NCI-H2227 (cell line): ENCODE data around the gene RNF130.
"Not testable (repeated sequence)": the region's sequence is repeated elsewhere in the genome, so short reads cannot be mapped to it uniquely, and the experiment has no call there.

Experiments used
- DNase-seq: peaks from one replicate; lab custom pipeline; 2025; ENCODE audit not compliant: unreplicated experiment; lab: John Stamatoyannopoulos, UW

Gene RNF130

GRCh38 chr5:180026320-180026719, 45.2 kb downstream of the RNF130 start:
- no peak for DNase-seq

- DNase-seq, result no peak
Observed at GRCh38 chr5:180021900-180022299, 49.7 kb downstream of the RNF130 start.

DNA sequence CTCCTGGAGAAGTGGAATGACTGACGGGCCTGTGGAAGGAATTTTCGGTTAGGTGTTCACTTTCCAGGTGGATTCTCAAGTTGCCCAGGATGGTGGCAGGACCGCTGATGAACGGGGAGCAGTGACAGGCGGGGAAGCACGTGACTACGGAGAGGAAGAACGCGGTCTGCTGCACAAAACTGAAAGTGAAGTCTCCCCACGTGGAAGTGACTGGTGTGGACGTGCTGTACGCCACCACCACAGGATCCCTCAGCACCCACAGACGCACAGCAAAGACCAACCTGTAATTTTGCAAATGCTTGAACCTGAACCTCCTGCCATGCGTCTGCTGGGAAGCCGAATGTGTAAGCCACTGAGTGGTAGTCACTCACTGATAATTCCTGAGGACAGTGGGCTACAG, 51.4 kb downstream of the RNF130 start:
- DNase-seq, result no peak

DNA sequence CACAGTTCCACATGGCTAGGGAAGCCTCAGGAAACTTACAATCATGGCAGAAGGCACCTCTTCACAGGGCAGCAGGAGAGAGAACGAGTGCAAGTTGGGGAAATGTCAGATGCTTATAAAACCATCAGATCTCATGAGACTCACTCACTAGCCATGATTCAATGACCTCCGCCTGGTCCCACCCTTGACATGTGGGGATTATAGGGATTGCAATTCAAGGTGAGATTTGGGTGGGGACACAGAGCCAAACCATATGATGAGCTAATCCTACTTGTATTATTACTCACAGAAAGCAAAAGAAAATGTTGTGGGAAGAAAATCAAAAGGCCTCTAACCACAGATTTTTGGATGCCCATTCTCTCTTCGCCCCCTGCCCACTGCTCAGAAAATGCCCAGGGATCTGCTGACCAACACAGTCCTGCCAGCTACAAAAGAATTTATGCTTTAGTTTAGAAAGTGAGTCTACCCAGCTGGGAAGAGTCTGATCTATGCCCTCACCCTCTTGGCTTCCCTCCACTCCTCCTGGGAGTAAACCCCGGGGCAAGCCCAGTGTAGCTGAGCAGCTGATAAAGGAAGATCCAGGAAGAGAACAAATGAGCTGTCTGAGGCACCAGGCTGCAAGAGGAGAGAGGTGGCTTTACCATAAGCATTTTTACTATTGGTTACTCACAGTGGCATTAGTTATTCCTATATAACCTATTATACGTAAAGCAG, 53.1 kb downstream of the RNF130 start:
- no peak for DNase-seq

GRCh38 chr5:180015523-180015922, 56.0 kb downstream of the RNF130 start:
- not testable (repeated sequence) for DNase-seq

DNA sequence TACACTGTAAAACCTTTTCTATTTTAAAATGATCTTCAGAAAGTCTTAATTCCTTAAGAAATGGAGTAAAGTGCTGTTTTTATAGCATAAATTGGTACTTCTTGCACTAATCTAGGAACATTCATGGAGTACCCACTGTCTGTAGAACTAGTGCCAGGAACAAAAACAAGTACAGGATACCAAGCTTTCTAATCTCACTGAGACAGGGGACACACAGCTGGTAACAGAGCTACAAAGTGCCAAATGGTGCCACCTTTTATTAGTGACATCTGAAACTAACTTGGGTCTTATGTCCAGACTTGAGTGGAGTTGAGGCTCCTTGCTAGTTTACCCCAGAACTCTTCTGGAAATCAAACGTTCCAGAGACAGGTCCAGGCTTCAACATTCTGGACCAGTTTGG, 57.9 kb downstream of the RNF130 start:
- no peak for DNase-seq

DNA sequence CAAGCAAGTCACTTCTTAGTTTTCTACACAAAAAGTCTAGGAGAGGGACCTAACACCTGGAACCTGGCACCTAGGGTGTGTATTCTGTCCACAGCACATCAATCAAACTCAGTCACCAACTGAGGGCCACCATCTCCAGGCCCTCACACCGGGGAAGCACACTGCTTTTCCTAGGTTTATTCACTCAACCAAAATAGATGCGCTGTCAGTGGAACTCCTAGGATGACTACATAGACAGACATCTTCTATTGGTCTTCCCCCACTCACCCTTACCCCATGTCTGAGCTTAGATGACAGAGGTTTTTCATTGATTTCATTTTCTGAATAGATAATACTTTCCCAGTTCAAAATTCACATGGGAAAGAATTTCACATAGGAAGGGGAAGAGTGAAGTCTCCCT, 59.2 kb downstream of the RNF130 start:
- DNase-seq, result no peak

DNA sequence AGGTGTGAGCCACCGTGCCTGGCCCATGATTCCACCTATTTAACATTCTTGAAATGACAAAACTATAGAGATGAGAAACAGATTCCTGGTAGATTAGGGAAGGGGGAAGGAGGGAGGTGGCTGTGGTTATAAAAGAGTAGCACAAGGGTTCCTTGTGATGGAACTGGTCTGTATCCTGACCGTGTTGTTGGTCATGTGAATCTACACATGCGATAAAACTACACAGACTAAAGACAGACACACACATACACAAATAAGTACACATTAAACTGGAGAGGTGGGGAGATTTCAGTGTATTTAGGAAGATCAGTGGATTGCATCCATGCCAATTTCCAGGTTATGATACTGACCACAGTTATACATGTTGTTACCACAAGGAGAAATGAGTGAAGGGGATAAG, 60.9 kb downstream of the RNF130 start:
- no peak for DNase-seq

DNA sequence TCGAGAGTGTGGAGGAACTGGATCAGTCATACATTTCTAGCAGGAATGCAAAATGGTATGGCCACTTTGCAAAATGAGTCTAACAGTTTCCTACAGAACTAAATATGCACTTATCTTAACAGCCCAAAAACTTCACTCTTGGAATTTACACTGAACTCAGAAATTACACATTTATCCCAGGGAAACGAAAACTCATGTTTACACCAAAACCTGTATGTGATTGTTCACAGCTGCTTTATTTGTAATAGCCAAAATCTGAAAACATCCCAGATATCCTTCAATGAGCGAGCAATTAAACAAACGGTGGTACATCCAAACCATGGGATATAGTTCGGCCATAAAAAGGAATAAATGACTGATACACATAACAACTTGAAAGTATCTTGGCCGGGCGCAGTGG, 62.0 kb downstream of the RNF130 start:
- DNase-seq, result no peak

GRCh38 chr5:180008433-180008832, 63.1 kb downstream of the RNF130 start:
- no peak for DNase-seq

DNA sequence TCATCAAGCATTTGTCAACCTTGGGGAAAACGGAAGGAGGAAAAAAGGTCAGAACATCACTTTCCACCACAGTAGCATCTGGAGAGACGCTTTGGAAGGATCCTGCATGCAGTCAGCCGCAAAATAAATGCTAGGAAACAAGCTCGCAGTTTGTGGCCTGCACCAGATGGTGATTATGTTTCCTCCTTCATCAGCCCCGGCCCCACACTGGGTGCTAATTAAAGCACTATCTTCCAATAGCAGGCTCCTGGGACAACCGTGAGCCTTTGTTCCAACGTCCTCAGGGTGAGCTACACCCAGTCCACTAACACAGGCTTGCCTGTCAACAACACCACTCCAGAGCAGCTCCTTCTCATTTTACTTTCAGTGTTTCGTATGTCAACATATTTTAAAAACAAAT, 64.0 kb downstream of the RNF130 start:
- DNase-seq, result peak; percentile 2

DNA sequence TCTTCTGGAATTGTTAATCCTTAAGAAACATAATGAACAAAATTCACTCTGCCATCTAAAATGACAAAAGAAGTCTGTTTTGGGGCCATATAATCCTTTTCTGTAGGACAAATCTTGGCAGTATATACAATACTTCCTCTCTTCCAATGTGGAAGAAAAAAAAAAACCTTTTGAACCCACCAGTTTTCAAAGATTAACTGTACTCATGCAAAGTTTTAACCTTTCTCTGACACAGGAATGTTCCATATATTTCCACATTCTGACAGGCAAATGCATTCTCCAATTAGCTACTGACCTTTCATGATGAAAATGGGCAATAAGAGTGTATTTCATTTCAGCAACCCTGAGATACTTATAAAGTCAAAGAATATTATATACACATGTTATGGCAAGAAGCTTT, 65.4 kb downstream of the RNF130 start:
- no peak for DNase-seq

DNA sequence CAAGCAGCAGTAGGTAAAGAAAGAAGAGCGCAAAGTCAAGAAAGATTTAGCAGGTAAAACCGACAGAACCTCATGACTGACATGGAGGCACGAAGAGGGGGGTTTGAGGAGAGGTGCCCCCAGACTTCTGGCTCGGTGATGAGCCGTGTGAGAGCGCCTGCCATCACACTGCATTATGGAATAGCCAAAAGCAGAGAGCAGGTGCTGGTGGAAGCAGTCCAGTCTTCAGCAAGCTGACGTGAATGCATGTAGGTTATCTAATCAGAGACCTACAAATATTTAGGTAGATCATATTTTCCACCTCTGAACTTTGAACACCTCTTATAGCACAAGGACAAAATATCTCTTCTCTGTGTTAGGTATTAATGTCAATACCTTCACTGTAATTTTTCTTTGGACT, 68.4 kb downstream of the RNF130 start:
- no peak for DNase-seq

- no peak for DNase-seq
Observed at GRCh38 chr5:180001742-180002141, 69.8 kb downstream of the RNF130 start.

GRCh38 chr5:180001136-180001535, 70.4 kb downstream of the RNF130 start:
- DNase-seq, result no peak

- DNase-seq, result no peak
Observed at GRCh38 chr5:179998485-179998884, 73.1 kb downstream of the RNF130 start.

- DNase-seq, result no peak
Observed at GRCh38 chr5:179994583-179995323, 76.8 kb downstream of the RNF130 start.

DNA sequence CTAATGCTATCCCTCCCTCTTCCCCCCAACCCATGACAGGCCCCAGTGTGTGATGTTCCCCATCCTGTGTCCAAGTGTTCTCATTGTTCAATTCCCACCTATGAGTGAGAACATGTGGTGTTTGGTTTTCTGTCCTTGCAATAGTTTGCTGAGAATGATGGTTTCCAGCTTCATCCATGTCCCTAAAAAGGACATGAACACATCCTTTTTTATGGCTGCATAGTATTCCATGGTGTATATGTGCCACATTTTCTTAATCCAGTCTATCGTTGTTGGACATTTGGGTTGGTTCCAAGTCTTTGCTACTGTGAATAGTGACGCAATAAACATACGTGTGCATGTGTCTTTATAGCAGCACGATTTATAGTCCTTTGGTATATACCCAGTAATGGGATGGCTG, 78.7 kb downstream of the RNF130 start:
- not testable (repeated sequence) for DNase-seq

DNA sequence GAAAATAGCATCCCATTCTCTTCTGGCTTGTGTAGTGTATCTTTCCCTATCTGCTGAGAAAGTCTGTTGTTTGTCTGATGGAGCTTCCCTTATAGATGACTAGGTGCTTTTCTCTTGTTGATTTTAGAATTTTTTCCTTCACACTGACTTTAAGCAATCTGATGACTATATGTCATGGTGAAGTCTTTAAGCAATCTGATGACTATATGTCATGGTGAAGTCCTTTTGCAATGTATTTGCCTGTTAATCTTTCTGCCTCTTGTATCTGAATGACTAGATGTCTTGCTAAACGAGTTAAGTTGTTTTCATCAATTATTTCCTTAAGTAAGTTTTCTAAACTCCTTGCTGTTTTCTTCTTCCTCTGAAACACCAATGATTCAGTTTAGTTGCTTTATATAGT, 80.5 kb downstream of the RNF130 start:
- no peak for DNase-seq

DNA sequence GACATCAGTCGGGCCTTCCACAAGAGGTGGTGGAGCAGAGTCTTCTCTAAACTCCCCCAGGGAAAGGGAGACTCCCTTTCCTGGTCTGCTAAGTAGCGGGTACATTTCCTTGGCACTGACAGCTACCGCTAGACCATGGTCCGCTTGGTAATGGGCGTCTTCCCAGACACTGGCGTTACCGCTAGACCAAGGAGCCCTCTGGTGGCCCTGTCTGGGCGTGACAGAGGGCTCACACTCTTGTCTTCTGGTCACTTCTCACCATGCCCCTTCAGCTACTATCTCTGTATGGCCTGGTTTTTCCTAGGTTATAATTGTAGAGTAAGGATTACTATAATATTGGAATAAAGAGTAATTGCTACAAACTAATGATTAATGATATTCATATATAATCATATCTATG, 81.0 kb downstream of the RNF130 start:
- not testable (repeated sequence) for DNase-seq

GRCh38 chr5:179986328-179986727, 85.2 kb downstream of the RNF130 start:
- DNase-seq, result no peak

GRCh38 chr5:179981636-179982035, 89.9 kb downstream of the RNF130 start:
- DNase-seq, result no peak

DNA sequence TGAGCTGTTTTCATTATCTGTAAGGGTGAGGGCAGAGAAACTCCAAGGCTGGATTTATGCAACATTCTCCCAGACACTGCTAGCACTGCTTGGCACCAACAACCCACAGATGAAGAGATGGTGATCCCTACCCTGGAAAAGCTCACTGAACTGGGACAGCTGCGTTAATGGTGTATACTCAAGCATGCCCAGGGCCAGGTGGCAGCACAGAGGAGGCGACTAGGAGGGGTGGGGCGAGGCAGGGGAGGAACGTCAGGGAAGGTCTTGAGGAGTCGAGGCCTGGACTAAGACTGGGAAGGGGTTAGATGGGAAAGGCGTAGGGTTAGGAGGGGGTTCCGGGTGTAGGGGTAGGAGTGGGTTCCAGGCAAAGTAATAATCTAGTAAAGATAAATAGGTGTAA, 90.8 kb downstream of the RNF130 start:
- DNase-seq, result no peak
